ENCODE data around the gene NT5E. TPM values are rescaled to one million over a fixed set of nuclear protein-coding genes. Genes with fewer than 3 reads are reported as not detected.
A peak's percentile ranks its signal among the peaks of the same experiment; 100 is the strongest.
"Not testable (repeated sequence)": the region's sequence is repeated elsewhere in the genome, so short reads cannot be mapped to it uniquely, and the experiment has no call there.

NT5E gene
- total RNA-seq, 1 donor from 2014 or later: 39.3 TPM

GRCh38 chr6:85493389-85493788, 43.5 kb downstream of the NT5E start:
- no peak for DNase-seq (ENCODE audit: low read depth)

DNA sequence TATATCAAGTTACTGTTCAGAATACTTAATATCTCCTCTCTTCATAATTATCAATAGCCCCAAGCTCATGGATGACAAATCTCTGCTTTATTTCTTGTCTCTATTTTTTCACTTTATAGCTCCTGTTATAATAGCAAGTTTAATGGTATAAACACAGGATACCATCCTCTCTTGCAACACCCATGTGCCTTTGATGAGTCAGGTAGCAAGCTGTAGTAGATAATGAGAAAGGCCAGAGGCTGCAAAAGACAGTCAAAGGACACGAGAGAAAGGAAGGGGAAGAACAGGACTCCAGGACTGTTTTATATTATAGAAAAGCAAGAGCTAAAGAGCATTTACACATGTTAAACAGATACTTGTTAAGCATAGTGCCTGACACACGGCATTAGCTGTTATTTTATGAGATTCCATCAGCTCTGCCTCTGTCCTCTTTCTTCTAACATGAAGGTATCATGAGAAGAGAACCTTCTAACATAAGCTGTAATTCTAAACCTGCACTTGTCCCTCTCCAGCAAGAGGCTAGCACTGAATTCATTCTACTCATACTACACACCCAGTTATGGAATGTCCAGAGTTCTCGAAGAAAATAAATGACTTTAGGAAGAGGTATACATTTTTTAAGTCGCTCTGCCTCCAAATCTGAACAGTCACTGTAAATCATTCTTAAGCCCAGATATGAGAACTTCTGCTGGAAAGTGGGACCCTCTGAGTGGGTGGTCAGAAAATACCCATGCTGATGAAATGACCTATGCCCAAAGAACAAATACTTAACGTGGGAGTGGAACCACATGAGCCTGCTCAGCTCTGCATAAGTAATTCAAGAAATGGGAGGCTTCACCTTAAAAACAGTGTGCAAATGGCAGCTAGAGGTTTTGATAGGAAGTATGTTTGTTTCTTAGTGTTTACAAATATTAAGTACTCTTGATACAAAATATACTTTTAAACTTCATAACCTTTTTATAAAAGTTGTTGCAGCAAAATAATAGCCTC, 45.0 kb downstream of the NT5E start:
- DNase-seq (ENCODE audit: low read depth): peak; percentile 38

DNA sequence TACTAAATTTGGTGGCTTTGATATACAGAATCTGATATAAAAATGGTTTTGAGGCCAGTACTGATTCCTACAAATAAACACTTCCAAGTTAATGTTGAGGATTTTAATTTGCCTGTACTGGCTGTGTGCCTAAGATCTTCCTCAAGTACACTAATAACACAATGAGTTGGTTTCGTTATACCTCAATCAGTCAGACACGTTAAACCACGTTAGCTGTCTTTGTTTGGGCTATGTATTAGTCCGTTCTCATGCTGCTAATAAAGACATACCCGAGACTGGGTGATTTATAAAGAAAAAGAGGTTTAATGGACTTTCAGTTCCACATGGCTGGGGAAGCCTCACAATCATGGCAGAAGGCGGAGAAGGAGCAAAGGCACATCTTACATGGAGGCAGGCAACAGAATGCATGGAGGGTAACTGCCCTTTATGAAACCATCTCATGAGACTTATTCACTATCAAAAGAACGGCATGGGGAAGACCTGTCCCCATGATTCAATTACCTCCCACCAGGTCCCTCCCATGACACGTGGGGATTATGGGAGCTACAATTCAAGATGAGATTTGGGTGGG, 46.2 kb downstream of the NT5E start:
- no peak for DNase-seq (ENCODE audit: low read depth)

DNA sequence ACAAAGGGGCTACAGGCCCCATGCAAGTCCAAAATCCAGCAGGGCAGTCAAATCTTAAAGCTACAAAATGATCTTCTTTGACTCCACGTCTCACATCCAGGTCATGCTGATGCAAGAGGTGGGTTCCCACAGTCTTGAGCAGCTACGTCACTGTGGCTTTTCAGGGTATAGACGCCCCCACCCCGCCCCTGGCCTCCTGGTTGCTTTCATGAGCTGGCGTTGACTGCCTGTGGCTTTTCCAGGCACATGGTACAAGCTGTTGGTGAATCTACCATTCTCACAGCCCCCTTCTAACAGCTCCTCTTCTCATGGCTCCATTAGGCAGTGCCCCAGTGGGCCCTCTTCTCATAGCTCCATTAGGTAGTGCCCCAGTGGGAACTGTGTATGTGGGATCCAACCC, 47.0 kb downstream of the NT5E start:
- DNase-seq (ENCODE audit: low read depth): no peak

DNA sequence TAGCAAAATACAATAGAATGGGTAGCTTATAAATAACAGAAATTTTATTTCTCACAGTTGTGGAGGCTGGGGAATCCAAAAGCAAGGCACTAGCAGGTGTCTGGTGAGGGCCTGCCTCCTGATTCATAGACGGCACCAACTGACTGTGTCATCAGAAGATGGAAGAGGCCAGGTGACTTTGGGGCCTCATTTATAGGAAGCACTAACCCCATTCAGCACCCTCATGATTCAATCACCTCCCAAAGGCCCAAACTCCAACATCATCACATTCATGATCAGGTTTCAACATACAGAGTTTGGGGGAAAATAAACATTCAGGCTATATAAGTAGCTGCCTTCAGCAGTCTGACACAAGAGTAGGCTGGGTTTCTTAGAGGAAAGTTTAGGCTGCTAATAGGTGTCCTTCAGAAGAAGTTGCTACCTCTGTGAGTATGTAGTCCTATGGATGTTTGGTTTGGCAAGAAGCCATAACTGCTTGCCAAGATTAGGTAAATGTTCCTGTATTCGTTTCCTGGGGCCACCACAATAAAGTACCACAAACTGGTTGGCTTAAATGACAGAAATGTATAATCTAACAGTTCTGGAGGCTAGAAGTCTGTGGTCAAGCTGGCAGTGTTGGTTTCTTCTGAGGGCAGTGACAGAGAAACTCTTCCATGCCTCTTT, 48.8 kb downstream of the NT5E start:
- DNase-seq (ENCODE audit: low read depth): peak; percentile 93

DNA sequence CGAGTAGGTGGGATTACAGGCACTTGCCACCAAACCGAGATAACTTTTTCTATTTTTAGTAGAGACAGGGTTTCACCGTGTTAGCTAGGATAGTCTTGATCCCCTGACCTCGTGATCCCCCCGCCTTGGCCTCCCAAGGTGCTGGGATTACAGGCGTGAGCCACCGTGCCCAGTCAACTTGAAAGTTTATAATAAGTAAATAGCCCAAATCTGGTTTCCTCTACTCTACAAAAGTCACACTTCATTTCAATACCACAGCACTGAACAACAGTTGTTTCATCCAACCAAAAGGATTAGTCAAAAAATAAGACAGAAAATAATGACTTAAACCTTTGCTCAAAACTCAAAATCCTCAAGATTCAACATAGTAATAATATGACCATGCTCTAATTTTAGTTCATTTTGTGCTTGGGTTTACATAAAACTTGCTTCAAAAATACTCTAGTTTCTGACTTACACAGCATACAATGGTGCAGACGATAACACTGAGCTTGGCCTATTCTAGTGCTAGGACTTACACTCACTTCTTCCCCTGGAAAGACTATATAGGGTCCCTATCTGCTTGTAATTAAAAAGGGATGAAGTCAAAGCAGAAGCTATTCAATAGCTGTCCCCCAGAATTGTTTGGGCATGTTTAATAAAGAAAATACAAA, 56.7 kb downstream of the NT5E start:
- no peak for DNase-seq (ENCODE audit: low read depth)

DNA sequence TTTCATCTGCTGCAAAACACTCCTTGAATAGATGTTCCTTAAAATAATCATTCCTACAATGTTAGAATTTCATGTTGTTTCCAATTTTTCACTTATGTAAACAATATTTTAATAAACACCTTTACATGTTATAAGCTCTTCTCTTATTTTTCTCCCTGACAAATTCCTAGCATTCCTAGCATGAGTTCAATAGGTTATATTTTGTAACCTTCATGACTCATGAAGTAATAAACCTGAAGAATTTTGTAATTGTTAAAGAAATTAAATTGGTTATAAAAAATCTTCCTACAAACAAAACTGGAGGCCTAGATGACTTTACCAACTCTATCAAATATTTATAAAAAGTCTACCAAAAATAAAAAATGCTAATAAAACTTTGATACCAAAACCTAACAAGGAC, 66.3 kb downstream of the NT5E start:
- peak; percentile 81 for DNase-seq (ENCODE audit: low read depth)

DNA sequence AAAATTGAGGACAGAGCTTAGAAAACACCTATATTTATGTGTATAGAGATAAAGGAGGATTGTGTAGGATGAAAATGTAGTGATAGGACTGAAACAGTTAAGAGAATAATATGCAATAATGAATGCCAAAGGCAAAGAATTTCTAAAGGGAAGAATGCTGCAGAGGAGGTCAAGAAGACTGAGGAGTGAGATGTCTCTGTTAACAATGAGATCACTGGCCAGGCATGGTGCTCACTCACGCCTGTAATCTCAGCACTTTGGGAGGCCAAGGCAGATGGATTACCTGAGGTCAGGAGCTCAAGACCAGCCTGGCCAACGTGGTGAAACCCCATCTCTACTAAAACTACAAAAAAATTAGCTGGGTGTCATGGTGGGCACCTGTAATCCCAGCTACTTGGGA, 74.4 kb downstream of the NT5E start:
- not testable (repeated sequence) for DNase-seq (ENCODE audit: low read depth)

DNA sequence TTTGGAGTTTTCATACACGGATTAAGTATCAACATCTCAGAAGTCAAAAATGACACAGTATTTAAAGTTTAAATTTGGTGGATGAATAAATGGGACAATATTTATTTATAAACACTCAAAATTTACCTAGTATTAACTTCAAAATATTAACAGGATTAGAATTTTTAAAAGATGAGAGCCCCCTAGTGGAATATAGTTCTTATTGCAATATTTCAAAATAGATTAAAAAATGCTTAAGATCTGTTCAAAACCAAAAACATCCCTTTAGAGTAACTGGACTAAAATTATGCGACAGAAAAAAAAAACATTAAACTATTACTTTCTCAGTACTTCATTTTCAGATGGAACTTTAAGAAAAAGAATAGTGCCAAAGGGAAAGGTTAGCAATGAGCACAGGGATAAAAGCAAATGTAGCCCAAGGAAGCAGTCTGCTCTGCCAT, 87.2 kb downstream of the NT5E start:
- DNase-seq (ENCODE audit: low read depth): peak; percentile 18

DNA sequence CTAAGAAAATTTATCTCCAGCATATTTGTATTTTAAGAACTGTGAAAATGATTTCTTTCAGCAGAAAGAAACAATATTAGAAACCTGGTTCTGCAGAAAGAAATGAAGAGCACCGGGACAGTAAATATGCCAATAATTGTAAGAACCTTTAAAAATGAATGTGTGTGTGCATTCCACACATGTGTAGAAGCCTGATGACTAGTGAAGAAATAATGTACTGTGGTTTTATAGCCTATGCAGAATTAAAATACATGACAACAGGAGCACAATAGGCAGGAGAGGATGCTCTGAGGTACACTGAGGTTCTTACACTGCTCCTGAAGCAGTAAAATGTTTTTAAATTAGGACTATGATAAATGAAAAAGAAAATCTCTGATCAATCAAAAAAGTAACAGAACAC, 94.9 kb downstream of the NT5E start:
- DNase-seq (ENCODE audit: low read depth): no peak

Other genes with a start within 250 kb of the NT5E start
- 179 and 213 TPM in 2 replicates for gene SNX14, start 143.8 kb downstream of the NT5E start, total RNA-seq
- gene SYNCRIP, start 192.8 kb downstream of the NT5E start, total RNA-seq: 79.4 and 138 TPM in 2 replicates